ENCODE measurements around the gene DCPS.

- TF ChIP-seq IRF2 (CRISPR knock-in tag; IDR thresholded peaks at IDR 0.05; ENCODE audit: borderline replicate concordance, low read depth) (no peak), NR3C1 (CRISPR knock-in tag; conservative IDR thresholded peaks at IDR 0.05; ENCODE audit: low read depth) (peak; percentile 94; the same call in 1 of the 2 replicates), CREM (CRISPR knock-in tag; IDR thresholded peaks at IDR 0.05) (peak; percentile 81), ATF3 (CRISPR knock-in tag; conservative IDR thresholded peaks at IDR 0.05) (no peak), TEAD4 (CRISPR knock-in tag; IDR thresholded peaks at IDR 0.05) (no peak)
- TF ChIP-seq, protein P1, sequence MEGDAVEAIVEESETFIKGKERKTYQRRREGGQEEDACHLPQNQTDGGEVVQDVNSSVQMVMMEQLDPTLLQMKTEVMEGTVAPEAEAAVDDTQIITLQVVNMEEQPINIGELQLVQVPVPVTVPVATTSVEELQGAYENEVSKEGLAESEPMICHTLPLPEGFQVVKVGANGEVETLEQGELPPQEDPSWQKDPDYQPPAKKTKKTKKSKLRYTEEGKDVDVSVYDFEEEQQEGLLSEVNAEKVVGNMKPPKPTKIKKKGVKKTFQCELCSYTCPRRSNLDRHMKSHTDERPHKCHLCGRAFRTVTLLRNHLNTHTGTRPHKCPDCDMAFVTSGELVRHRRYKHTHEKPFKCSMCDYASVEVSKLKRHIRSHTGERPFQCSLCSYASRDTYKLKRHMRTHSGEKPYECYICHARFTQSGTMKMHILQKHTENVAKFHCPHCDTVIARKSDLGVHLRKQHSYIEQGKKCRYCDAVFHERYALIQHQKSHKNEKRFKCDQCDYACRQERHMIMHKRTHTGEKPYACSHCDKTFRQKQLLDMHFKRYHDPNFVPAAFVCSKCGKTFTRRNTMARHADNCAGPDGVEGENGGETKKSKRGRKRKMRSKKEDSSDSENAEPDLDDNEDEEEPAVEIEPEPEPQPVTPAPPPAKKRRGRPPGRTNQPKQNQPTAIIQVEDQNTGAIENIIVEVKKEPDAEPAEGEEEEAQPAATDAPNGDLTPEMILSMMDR (IDR thresholded peaks at IDR 0.05), result no peak
- TF ChIP-seq, protein P2, sequence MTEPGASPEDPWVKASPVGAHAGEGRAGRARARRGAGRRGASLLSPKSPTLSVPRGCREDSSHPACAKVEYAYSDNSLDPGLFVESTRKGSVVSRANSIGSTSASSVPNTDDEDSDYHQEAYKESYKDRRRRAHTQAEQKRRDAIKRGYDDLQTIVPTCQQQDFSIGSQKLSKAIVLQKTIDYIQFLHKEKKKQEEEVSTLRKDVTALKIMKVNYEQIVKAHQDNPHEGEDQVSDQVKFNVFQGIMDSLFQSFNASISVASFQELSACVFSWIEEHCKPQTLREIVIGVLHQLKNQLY (CRISPR knock-in tag; IDR thresholded peaks at IDR 0.05), result no peak
- TF ChIP-seq, protein P3, sequence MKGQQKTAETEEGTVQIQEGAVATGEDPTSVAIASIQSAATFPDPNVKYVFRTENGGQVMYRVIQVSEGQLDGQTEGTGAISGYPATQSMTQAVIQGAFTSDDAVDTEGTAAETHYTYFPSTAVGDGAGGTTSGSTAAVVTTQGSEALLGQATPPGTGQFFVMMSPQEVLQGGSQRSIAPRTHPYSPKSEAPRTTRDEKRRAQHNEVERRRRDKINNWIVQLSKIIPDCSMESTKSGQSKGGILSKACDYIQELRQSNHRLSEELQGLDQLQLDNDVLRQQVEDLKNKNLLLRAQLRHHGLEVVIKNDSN (CRISPR knock-in tag; IDR thresholded peaks at IDR 0.05), result peak; percentile 42; the same call in 1 of the 2 replicates
- TF ChIP-seq, protein P4, sequence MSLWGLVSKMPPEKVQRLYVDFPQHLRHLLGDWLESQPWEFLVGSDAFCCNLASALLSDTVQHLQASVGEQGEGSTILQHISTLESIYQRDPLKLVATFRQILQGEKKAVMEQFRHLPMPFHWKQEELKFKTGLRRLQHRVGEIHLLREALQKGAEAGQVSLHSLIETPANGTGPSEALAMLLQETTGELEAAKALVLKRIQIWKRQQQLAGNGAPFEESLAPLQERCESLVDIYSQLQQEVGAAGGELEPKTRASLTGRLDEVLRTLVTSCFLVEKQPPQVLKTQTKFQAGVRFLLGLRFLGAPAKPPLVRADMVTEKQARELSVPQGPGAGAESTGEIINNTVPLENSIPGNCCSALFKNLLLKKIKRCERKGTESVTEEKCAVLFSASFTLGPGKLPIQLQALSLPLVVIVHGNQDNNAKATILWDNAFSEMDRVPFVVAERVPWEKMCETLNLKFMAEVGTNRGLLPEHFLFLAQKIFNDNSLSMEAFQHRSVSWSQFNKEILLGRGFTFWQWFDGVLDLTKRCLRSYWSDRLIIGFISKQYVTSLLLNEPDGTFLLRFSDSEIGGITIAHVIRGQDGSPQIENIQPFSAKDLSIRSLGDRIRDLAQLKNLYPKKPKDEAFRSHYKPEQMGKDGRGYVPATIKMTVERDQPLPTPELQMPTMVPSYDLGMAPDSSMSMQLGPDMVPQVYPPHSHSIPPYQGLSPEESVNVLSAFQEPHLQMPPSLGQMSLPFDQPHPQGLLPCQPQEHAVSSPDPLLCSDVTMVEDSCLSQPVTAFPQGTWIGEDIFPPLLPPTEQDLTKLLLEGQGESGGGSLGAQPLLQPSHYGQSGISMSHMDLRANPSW (CRISPR knock-in tag; conservative IDR thresholded peaks at IDR 0.05; ENCODE audit: low read depth), result no peak
- TF ChIP-seq, protein P5, sequence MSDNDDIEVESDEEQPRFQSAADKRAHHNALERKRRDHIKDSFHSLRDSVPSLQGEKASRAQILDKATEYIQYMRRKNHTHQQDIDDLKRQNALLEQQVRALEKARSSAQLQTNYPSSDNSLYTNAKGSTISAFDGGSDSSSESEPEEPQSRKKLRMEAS (CRISPR knock-in tag; IDR thresholded peaks at IDR 0.05), result peak; percentile 95
- TF ChIP-seq, protein P6, sequence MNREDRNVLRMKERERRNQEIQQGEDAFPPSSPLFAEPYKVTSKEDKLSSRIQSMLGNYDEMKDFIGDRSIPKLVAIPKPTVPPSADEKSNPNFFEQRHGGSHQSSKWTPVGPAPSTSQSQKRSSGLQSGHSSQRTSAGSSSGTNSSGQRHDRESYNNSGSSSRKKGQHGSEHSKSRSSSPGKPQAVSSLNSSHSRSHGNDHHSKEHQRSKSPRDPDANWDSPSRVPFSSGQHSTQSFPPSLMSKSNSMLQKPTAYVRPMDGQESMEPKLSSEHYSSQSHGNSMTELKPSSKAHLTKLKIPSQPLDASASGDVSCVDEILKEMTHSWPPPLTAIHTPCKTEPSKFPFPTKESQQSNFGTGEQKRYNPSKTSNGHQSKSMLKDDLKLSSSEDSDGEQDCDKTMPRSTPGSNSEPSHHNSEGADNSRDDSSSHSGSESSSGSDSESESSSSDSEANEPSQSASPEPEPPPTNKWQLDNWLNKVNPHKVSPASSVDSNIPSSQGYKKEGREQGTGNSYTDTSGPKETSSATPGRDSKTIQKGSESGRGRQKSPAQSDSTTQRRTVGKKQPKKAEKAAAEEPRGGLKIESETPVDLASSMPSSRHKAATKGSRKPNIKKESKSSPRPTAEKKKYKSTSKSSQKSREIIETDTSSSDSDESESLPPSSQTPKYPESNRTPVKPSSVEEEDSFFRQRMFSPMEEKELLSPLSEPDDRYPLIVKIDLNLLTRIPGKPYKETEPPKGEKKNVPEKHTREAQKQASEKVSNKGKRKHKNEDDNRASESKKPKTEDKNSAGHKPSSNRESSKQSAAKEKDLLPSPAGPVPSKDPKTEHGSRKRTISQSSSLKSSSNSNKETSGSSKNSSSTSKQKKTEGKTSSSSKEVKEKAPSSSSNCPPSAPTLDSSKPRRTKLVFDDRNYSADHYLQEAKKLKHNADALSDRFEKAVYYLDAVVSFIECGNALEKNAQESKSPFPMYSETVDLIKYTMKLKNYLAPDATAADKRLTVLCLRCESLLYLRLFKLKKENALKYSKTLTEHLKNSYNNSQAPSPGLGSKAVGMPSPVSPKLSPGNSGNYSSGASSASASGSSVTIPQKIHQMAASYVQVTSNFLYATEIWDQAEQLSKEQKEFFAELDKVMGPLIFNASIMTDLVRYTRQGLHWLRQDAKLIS (CRISPR knock-in tag; IDR thresholded peaks at IDR 0.05; ENCODE audit: borderline replicate concordance), result peak; percentile 94; the same call in 1 of the 2 replicates
- TF ChIP-seq, protein P7, sequence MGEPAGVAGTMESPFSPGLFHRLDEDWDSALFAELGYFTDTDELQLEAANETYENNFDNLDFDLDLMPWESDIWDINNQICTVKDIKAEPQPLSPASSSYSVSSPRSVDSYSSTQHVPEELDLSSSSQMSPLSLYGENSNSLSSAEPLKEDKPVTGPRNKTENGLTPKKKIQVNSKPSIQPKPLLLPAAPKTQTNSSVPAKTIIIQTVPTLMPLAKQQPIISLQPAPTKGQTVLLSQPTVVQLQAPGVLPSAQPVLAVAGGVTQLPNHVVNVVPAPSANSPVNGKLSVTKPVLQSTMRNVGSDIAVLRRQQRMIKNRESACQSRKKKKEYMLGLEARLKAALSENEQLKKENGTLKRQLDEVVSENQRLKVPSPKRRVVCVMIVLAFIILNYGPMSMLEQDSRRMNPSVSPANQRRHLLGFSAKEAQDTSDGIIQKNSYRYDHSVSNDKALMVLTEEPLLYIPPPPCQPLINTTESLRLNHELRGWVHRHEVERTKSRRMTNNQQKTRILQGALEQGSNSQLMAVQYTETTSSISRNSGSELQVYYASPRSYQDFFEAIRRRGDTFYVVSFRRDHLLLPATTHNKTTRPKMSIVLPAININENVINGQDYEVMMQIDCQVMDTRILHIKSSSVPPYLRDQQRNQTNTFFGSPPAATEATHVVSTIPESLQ (CRISPR knock-in tag; IDR thresholded peaks at IDR 0.05), result no peak
These were observed at the start of gene DCPS for GRCh38 chr11:126303623-126304456.
